K562 (cell line): ENCODE measurements around the gene ANKLE2. TPM values are rescaled to one million over a fixed set of nuclear protein-coding genes. Genes with fewer than 3 reads are reported as not detected.
A peak's percentile ranks its signal among the peaks of the same experiment; 100 is the strongest.

Experiments used
- ATAC-seq: fragments of 200-7000 bp; cut with Tn5 transposase; 3 replicates; pipeline ENCODE4 v1.9.1; 2020; ENCODE audit warnings: moderate library complexity
- BruUV-seq: library from RNA; stranded (reverse); fragments of 400-500 nt; replicated peaks from 2 replicates; lab custom pipeline; 2021; lab: Mats Ljungman, UMichigan
- CTCF ChIA-PET: fragments of 300-600 bp; formaldehyde crosslinking; extraction: SDS; loops from one replicate; lab custom pipeline; 2021; ENCODE audit warnings: low intra/inter-chr PET ratio; lab: Yijun Ruan, JAX
- POLR2A ChIA-PET: fragments of 300-600, 350-650 bp; sonication (Branson Sonifier 250); formaldehyde crosslinking; extraction: SDS; loops from one replicate; lab custom pipeline; 2021; ENCODE audit warnings: antibody characterized with exemption, inconsistent platforms; lab: Yijun Ruan, JAX
- DNase-seq, 4 experiments: peaks; one replicate each; pipeline versions ENCODE4 v3.0.0 to v3.0.0-alpha.2; 2011 to 2018; ENCODE audit warnings: low spot score in 3 of 4, mixed read lengths in 3 of 4; ENCODE audit errors: extremely low read depth in 1 of 4
- FAIRE-seq: peaks from 2 replicates; lab custom pipeline; 2011; peaks lifted over from hg19 to GRCh38; lab: Jason Lieb, UNC
- H2AFZ ChIP-seq: 2 replicates; pipeline ENCODE4 v1.6.0; 2011; ENCODE audit warnings: low read depth, low read length, control low read depth, inconsistent platforms
- H3K27ac ChIP-seq: fragments of 200-600 bp; 3 replicates; pipeline ENCODE4 v1.8.0; 2011; ENCODE audit warnings: low read depth, mild to moderate bottlenecking, control low read depth, inconsistent platforms, low read length, moderate library complexity, mixed read lengths; ENCODE audit errors: extremely low read depth
- H3K27me3 ChIP-seq, 2 experiments: fragments of 300-600 bp in 1 of 2; 2 replicates in 1 of 2; 3 replicates in 1 of 2; pipeline versions ENCODE4 v1.6.0 to v1.8.0; 2011; ENCODE audit warnings: inconsistent platforms in 2 of 2, low read length in 2 of 2, mild to moderate bottlenecking in 1 of 2, mixed read lengths in 1 of 2, moderate library complexity in 1 of 2; ENCODE audit not compliant: control insufficient read depth in 2 of 2, insufficient read depth in 2 of 2
- H3K36me3 ChIP-seq: fragments of 300-600 bp; 3 replicates; pipeline ENCODE4 v1.8.0; 2011; ENCODE audit warnings: mild to moderate bottlenecking, low read length, inconsistent platforms; ENCODE audit not compliant: control insufficient read depth, insufficient read depth
- H3K4me1 ChIP-seq, 2 experiments: fragments of 200-600 bp in 1 of 2; replicated peaks in 1 of 2; 2 replicates in 1 of 2; 3 replicates in 1 of 2; pipeline versions ENCODE4 v1.5.1 to v1.8.0; 2011; ENCODE audit warnings: inconsistent platforms in 2 of 2, low read length in 2 of 2, mild to moderate bottlenecking in 1 of 2, mixed read lengths in 1 of 2, moderate library complexity in 1 of 2; ENCODE audit not compliant: control insufficient read depth in 2 of 2, insufficient read depth in 2 of 2
- H3K4me2 ChIP-seq: 2 replicates; pipeline ENCODE4 v1.6.1; 2011; ENCODE audit warnings: low read length, control low read depth, inconsistent platforms, mixed read lengths; ENCODE audit not compliant: insufficient read depth
- H3K4me3 ChIP-seq: fragments of 200-600 bp; sonication (generic), shearing (Covaris generic); 2 replicates; pipeline ENCODE4 v1.5.1; 2016; ENCODE audit warnings: control low read depth, inconsistent platforms
- H3K79me2 ChIP-seq: fragments of 200-600 bp; 3 replicates; pipeline ENCODE4 v1.8.0; 2011; ENCODE audit warnings: low read length, inconsistent platforms; ENCODE audit not compliant: control insufficient read depth, insufficient read depth
- H3K9ac ChIP-seq, 2 experiments: 2 replicates each; pipeline versions ENCODE4 v1.6.0 to v1.6.1; 2011; ENCODE audit warnings: low read depth in 2 of 2, low read length in 2 of 2, control low read depth in 1 of 2, inconsistent platforms in 1 of 2, mild to moderate bottlenecking in 1 of 2, mixed read lengths in 1 of 2; ENCODE audit not compliant: insufficient read depth in 1 of 2
- H3K9me1 ChIP-seq: one replicate; pipeline ENCODE4 v1.6.0; 2011; ENCODE audit warnings: inconsistent platforms, mild to moderate bottlenecking, low read length, moderate library complexity; ENCODE audit not compliant: control insufficient read depth, insufficient read depth
- H3K9me3 ChIP-seq: replicated peaks from 2 replicates; pipeline ENCODE4 v1.5.1; 2011; ENCODE audit warnings: low read depth, low read length, inconsistent platforms; ENCODE audit not compliant: control insufficient read depth, insufficient read depth
- H4K20me1 ChIP-seq: replicated peaks from 2 replicates; pipeline ENCODE4 v1.6.1; 2011; ENCODE audit warnings: low read length, inconsistent platforms, mixed read lengths; ENCODE audit not compliant: control insufficient read depth, insufficient read depth
- HDAC1 ChIP-seq, 2 experiments: fragments of 450-650 bp; IDR thresholded peaks; 2 replicates each; pipeline ENCODE4 v1.6.1; 2016 to 2017; ENCODE audit warnings: inconsistent platforms in 1 of 2, mild to moderate bottlenecking in 1 of 2, moderate library complexity in 1 of 2
- KLF1 ChIP-seq: fragments of 450-650 bp; IDR thresholded peaks from 2 replicates; pipeline ENCODE4 v1.6.1; 2016; ENCODE audit warnings: missing genetic modification characterization, missing compliant biosample characterization
- TEAD2 ChIP-seq: fragments of 450-650 bp; IDR thresholded peaks from 2 replicates; pipeline ENCODE4 v1.6.1; 2016; ENCODE audit warnings: missing genetic modification characterization, control low read depth, missing compliant biosample characterization
- ZNF311 ChIP-seq: fragments of 250-450 bp; sonication (Bioruptor Pico); IDR thresholded peaks from 2 replicates; pipeline ENCODE4 v1.4.0; 2020; ENCODE audit warnings: mild to moderate bottlenecking, moderate library complexity
- whole genome bisulfite sequencing: fragments of 100-300 bp; shearing (Covaris generic); methylation state at CpG from one replicate; pipeline ENCODE4 v1.1.6; 2016; ENCODE audit warnings: low coverage, mixed read lengths; ENCODE audit not compliant: insufficient coverage; ENCODE audit errors: missing lambda C conversion rate; 5-methylcytosine and 5-hydroxymethylcytosine counted together
- in situ Hi-C: fragments of 300-500 bp; cut with MboI; formaldehyde crosslinking; loops from 4 replicates; pipeline ENCODE4 v1.15.0; 2018; ENCODE audit warnings: inconsistent platforms, mixed read lengths
- intact Hi-C: fragments of 100-400 bp; cut with micrococcal nuclease; formaldehyde crosslinking; loops from 2 replicates; pipeline ENCODE4 v1.14.2; 2022
- polyA plus RNA-seq, 8 experiments: library from polyadenylated mRNA; depleted of rRNA in 4 of 8; stranded (reverse) in 5 of 8; unstranded in 3 of 8; fragments of >200 nt; fragmentation: Nextera tagmentation in 2 of 8; fragmentation: Illumina TruSeq in 1 of 8; extraction: Ambion mirVana in 2 of 8; extraction: Trizol in 1 of 8; gene quantifications; 2 replicates each; pipeline versions ENCODE4 v1.2.1 to v1.2.3, GENCODE V29; 2011 to 2014; ENCODE audit warnings: inconsistent platforms in 1 of 8, missing spikeins in 1 of 8
- total RNA-seq, 7 experiments: library from RNA; depleted of rRNA in 6 of 7; stranded (reverse); fragments of >200 nt in 6 of 7; fragmentation: Illumina TruSeq in 2 of 7; extraction: Trizol in 2 of 7; gene quantifications; 2 replicates each; pipeline versions ENCODE4 v1.2.1 to v1.2.3, GENCODE V29; 2011 to 2021; ENCODE audit warnings: low replicate concordance in 1 of 7
- TF ChIP-seq, protein P1 (sequence below): fragments of 250-450 bp; sonication (Bioruptor Pico); IDR thresholded peaks from 2 replicates; pipeline ENCODE4 v1.5.0; 2021

ANKLE2 gene
- total and polyA plus RNA-seq, 9 of the 15 experiments (the other 6 are each of a cell fraction or from before 2014, with no cell fraction given): 3.2 to 57.7 (median 45.6) TPM

DNA sequence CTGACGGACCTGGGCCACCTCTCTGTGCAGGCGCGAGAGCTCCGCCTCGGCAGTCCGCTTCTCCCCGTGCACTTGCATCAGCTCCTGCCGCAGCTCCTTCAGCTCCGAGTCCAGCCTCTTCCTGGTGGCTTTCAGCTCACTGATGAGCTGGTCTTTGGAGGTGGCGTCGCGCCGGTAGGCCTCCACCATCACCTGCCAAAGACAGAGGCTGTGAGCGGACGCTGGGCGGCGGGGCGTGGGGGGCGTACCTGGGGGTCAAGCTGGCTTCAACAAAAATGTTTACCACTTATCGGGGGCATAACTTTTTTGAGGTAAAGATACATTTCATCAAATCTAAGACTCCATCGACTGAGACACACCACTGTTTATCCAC, 27.5 kb upstream of the ANKLE2 start:
- Histone ChIP-seq H3K4me2 (no peak overlapping the region), H3K27me3 (no peaks in the 10 kb centered on the region), H3K9me1 (no peaks in the 10 kb centered on the region), H3K27ac (no peak overlapping the region), H3K9ac (no peak overlapping the region), H3K79me2 (no peaks in the 10 kb centered on the region; the same call in 2 of the 3 replicates), H4K20me1 (no peaks in the 10 kb centered on the region), H2AFZ (no peak overlapping the region), H3K9me3 (no peaks in the 10 kb centered on the region), H3K4me3 (no peak overlapping the region), H3K4me1 (peaks cover 0 to 7% of the 10 kb centered on the region in 2 experiments; a peak in 1 of 5 replicates), H3K36me3 (peaks cover 63% of the 10 kb centered on the region; the same call in 2 of the 3 replicates)
- DNase-seq: no peak
- no TSS peak for BruUV-seq
- intact Hi-C loops: no loop called here
- CTCF ChIA-PET: no interaction called here
- POLR2A ChIA-PET: interaction anchor here (0.6 to 1.0 kb wide), 2 partner anchors 9 to 33 kb away, joined by 3 to 4 read pairs; no protein-coding TSS in a partner anchor
- in situ Hi-C loops: no loop called here
- ATAC-seq: no peak
- no peak for FAIRE-seq
- TF ChIP-seq ZNF311 (CRISPR knock-in tag) (no peak), KLF1 (tag) (no peak)
- 97% methylated on average over 18 of the region's 21 CpGs for WGBS

GRCh38 chr12:132788375-132789098, 26.9 kb upstream of the ANKLE2 start:
- H4K20me1 ChIP-seq: no peaks in the 10 kb centered on the region
- no peaks in the 10 kb centered on the region; the same call in 2 of the 3 replicates for H3K79me2 ChIP-seq
- no peak for TF ChIP-seq HDAC1 (IDR thresholded peaks at IDR 0.05)
- TF ChIP-seq, protein P1, sequence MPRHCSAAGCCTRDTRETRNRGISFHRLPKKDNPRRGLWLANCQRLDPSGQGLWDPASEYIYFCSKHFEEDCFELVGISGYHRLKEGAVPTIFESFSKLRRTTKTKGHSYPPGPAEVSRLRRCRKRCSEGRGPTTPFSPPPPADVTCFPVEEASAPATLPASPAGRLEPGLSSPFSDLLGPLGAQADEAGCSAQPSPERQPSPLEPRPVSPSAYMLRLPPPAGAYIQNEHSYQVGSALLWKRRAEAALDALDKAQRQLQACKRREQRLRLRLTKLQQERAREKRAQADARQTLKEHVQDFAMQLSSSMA: no peak
- TF ChIP-seq TEAD2 (tag): no peak
- FAIRE-seq (peak; percentile 48), DNase-seq (peak; percentile 19 to 82 (median 80)), ATAC-seq (peak; percentile 99)
- 96% methylated on average over 12 of the region's 29 CpGs for WGBS
- no peaks in the 10 kb centered on the region for H3K9me1 ChIP-seq
- H3K9ac ChIP-seq: no peak overlapping the region
- no peak overlapping the region for H3K4me2 ChIP-seq
- peaks cover 0 to 7% of the 10 kb centered on the region in 2 experiments; a peak in 1 of 5 replicates for H3K4me1 ChIP-seq
- no peaks in the 10 kb centered on the region for H3K9me3 ChIP-seq
- peaks cover 63% of the 10 kb centered on the region; the same call in 2 of the 3 replicates for H3K36me3 ChIP-seq
- intact Hi-C loops: no loop called here
- no peak overlapping the region for H3K27ac ChIP-seq
- no TSS peak for BruUV-seq
- no peaks in the 10 kb centered on the region for H3K27me3 ChIP-seq
- H3K4me3 ChIP-seq: no peak overlapping the region
- ChIA-PET CTCF (no interaction called here), POLR2A (interaction anchor here (0.6 to 1.0 kb wide), 2 partner anchors 10 to 33 kb away, joined by 3 to 4 read pairs; no protein-coding TSS in a partner anchor)
- H2AFZ ChIP-seq: no peak overlapping the region
- in situ Hi-C loops: no loop called here
